Measurements from ENCODE around the gene AGPAT3.

The AGPAT3 gene

GRCh38 chr21:44028287-44028659, 163.2 kb downstream of the AGPAT3 start:
- Histone ChIP-seq H3K27ac (ENCODE audit: extremely low read depth, low read depth, low read length) (peak overlapping the region; percentile 18), H3K4me3 (ENCODE audit: low read depth, low read length) (no peak overlapping the region), H3K4me1 (ENCODE audit: control insufficient read depth, insufficient read depth, low read length) (peaks cover 27% of the 10 kb centered on the region), H3K36me3 (ENCODE audit: control insufficient read depth in 2 of 2, insufficient read depth in 1 of 2, low read length in 2 of 2) (peaks cover 2 to 8% of the 10 kb centered on the region in 2 experiments; a peak in 2 of 3 replicates), H3K9me3 (ENCODE audit: control insufficient read depth, insufficient read depth, low read depth, low read length) (no peaks in the 10 kb centered on the region)
- CTCF ChIA-PET, result interaction anchor here (0.9 kb wide), 1 partner anchor 30 kb away, joined by 3 read pairs; no protein-coding TSS in a partner anchor
- no peak for TF ChIP-seq ZNF624 (tag by site-specific recombination; IDR thresholded peaks at IDR 0.05)
- TF ChIP-seq ZNF433 (tag by site-specific recombination; IDR thresholded peaks at IDR 0.05; ENCODE audit: low read depth), result no peak
- TF ChIP-seq HOXA7 (CRISPR knock-in tag; IDR thresholded peaks at IDR 0.05; ENCODE audit: borderline replicate concordance), result no peak
- 0 out of 2 replicates have a peak, but pooled peaks have one; percentile 43 for TF ChIP-seq IKZF3 (tag by site-specific recombination; IDR thresholded peaks at IDR 0.05)
- peak; percentile 93 for TF ChIP-seq ZNF341 (tag by site-specific recombination; IDR thresholded peaks at IDR 0.05; ENCODE audit: low read depth)
- TF ChIP-seq, protein P1, sequence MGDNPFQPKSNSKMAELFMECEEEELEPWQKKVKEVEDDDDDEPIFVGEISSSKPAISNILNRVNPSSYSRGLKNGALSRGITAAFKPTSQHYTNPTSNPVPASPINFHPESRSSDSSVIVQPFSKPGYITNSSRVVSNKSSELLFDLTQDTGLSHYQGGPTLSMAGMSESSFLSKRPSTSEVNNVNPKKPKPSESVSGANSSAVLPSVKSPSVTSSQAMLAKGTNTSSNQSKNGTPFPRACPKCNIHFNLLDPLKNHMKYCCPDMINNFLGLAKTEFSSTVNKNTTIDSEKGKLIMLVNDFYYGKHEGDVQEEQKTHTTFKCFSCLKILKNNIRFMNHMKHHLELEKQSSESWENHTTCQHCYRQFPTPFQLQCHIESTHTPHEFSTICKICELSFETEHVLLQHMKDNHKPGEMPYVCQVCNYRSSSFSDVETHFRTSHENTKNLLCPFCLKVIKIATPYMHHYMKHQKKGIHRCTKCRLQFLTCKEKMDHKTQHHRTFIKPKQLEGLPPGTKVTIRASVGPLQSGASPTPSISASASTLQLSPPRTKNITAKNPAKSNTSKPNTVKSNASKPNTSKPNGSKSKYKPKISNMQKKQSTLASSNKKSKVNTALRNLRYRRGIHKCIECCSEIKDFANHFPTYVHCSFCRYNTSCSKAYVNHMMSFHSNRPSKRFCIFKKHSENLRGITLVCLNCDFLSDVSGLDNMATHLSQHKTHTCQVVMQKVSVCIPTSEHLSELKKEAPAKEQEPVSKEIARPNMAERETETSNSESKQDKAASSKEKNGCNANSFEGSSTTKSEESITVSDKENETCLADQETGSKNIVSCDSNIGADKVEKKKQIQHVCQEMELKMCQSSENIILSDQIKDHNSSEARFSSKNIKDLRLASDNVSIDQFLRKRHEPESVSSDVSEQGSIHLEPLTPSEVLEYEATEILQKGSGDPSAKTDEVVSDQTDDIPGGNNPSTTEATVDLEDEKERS (tag by site-specific recombination; IDR thresholded peaks at IDR 0.05), result no peak
- TF ChIP-seq ZNF423 (tag by site-specific recombination; IDR thresholded peaks at IDR 0.05), result 0 out of 2 replicates have a peak, but pooled peaks have one; percentile 30
- TF ChIP-seq GLIS1 (tag by site-specific recombination; IDR thresholded peaks at IDR 0.05), result 0 out of 2 replicates have a peak, but pooled peaks have one; percentile 3
- peak; percentile 71 for TF ChIP-seq ZIC2 (tag by site-specific recombination; IDR thresholded peaks at IDR 0.05)
- peak; percentile 12; the same call in 1 of the 2 replicates for TF ChIP-seq PATZ1 (tag by site-specific recombination; IDR thresholded peaks at IDR 0.05)
- POLR2A ChIA-PET, result no interaction called here

GRCh38 chr21:44029460-44030087, 164.6 kb downstream of the AGPAT3 start:
- Histone ChIP-seq H3K9me3 (ENCODE audit: control insufficient read depth, insufficient read depth, low read depth, low read length) (no peaks in the 10 kb centered on the region), H3K36me3 (ENCODE audit: control insufficient read depth in 2 of 2, insufficient read depth in 1 of 2, low read length in 2 of 2) (peaks cover 10 to 15% of the 10 kb centered on the region in 2 experiments; a peak in 2 of 3 replicates), H3K4me3 (ENCODE audit: low read depth, low read length) (no peak overlapping the region), H3K4me1 (ENCODE audit: control insufficient read depth, insufficient read depth, low read length) (peaks cover 27% of the 10 kb centered on the region), H3K27ac (ENCODE audit: extremely low read depth, low read depth, low read length) (no peak overlapping the region)
- CTCF ChIA-PET, result interaction anchor here (0.6 kb wide), 1 partner anchor 147 kb away, joined by 3 read pairs; no protein-coding TSS in a partner anchor
- POLR2A ChIA-PET, result no interaction called here
- no peak for TF ChIP-seq ZNF654 (tag by site-specific recombination; IDR thresholded peaks at IDR 0.05; ENCODE audit: low read depth)
- TF ChIP-seq SCRT2 (tag by site-specific recombination; IDR thresholded peaks at IDR 0.05), result peak; percentile 62

DNA sequence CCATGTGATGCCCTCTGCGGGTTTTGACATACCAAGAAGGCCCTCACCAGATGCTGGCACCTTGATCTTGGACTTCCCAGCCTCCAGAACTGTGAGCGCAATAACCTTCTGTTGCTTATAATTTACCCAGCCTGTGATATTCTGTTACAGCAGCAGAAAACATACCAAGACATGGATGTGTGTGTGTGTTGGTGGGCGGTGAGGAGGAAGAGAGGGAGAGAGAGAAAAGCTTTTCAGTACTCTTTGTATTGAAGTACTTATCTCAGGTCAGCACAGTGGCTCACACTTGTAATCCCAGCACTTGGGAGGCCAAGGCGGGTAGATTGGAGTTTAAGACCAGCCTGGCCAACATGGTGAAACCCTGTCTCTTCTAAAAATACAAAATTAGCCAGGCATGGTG, 170.2 kb downstream of the AGPAT3 start:
- CTCF ChIA-PET, result no interaction called here
- POLR2A ChIA-PET, result interaction anchor here (0.6 kb wide), 1 partner anchor 14 kb away, joined by 3 read pairs; no protein-coding TSS in a partner anchor
- peaks cover 30 to 60% of the 10 kb centered on the region in 2 experiments for H3K36me3 ChIP-seq (ENCODE audit: control insufficient read depth in 2 of 2, insufficient read depth in 1 of 2, low read length in 2 of 2)
- TF ChIP-seq ZSCAN16 (tag by site-specific recombination; IDR thresholded peaks at IDR 0.05) (no peak), BCL6B (tag by site-specific recombination; IDR thresholded peaks at IDR 0.05) (no peak), ZNF112 (tag by site-specific recombination; IDR thresholded peaks at IDR 0.05) (no peak), ZFHX2 (tag by site-specific recombination; conservative IDR thresholded peaks at IDR 0.05) (peak; percentile 51), MYNN (tag by site-specific recombination; IDR thresholded peaks at IDR 0.05; ENCODE audit: borderline replicate concordance) (no peak), ZNF658 (tag by site-specific recombination; IDR thresholded peaks at IDR 0.05) (no peak), EGR2 (tag by site-specific recombination; IDR thresholded peaks at IDR 0.05; ENCODE audit: low read depth) (peak; percentile 66), ZNF473 (tag by site-specific recombination; IDR thresholded peaks at IDR 0.05) (no peak)
- no peak overlapping the region for H3K27ac ChIP-seq (ENCODE audit: extremely low read depth, low read depth, low read length)
- no peaks in the 10 kb centered on the region for H3K9me3 ChIP-seq (ENCODE audit: control insufficient read depth, insufficient read depth, low read depth, low read length)
- no peaks in the 10 kb centered on the region for H3K4me1 ChIP-seq (ENCODE audit: control insufficient read depth, insufficient read depth, low read length)
- H3K4me3 ChIP-seq (ENCODE audit: low read depth, low read length), result no peak overlapping the region
